D721Med (cell line): Measurements from ENCODE around the gene TIMM17B.

ENCODE experiments used
- DNase-seq: peaks from one replicate; pipeline ENCODE4 v3.0.0; 2011; ENCODE audit warnings: low spot score; ENCODE audit not compliant: insufficient read length
- FAIRE-seq: peaks from 2 replicates; lab custom pipeline; 2011; peaks lifted over from hg19 to GRCh38; lab: Jason Lieb, UNC
- CTCF ChIP-seq: IDR thresholded peaks from 2 replicates; pipeline ENCODE4 v1.5.1; 2012; ENCODE audit warnings: mild to moderate bottlenecking, control low read depth; ENCODE audit not compliant: insufficient read depth; ENCODE audit errors: missing control alignments

TIMM17B gene

GRCh38 chrX:48937054-48937907, 39.7 kb upstream of the TIMM17B start:
- TF ChIP-seq CTCF: no peak
- FAIRE-seq: peak; percentile 46

DNA sequence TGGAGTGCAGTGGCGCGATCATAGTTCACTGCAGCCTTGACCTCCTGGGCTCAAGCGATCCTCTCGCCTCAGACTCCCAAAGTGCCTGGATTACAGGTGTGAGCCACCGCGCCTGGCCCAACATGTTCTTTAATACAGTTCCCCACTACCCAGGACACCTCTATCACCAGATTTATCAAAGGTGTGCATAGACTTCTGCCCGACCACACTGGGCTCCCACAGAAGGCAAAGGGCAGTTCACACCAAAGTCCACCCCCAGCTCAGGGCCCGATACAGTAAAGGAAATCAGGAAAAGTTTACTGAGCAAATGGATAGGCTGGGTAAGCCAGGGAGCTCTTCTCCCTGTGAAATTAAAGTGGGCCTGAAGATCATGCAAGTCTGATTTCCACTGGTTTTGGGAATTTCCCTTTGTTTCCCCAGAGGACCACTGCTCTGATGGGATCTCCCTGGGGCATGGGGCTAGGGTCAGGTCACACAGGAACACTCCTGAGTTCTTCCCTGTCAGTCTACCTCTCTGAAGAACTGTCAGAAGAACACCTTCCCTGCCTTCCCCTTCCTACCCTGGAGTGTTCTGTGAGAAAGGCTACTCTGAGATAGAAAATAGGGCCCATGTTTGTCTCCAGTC, 39.0 kb upstream of the TIMM17B start:
- FAIRE-seq: no peak
- DNase-seq: no peak
- no peak for TF ChIP-seq CTCF

More at GRCh38 chrX:48937054-48937907, 39.7 kb upstream of the TIMM17B start:
- DNase-seq: no peak

GRCh38 chrX:48935301-48935670, 37.7 kb upstream of the TIMM17B start:
- DNase-seq (no peak), FAIRE-seq (no peak)
- no peak for TF ChIP-seq CTCF

- TF ChIP-seq CTCF: no peak
- DNase-seq (no peak), FAIRE-seq (no peak)
Measured at GRCh38 chrX:48934581-48935300, 37.2 kb upstream of the TIMM17B start.

DNA sequence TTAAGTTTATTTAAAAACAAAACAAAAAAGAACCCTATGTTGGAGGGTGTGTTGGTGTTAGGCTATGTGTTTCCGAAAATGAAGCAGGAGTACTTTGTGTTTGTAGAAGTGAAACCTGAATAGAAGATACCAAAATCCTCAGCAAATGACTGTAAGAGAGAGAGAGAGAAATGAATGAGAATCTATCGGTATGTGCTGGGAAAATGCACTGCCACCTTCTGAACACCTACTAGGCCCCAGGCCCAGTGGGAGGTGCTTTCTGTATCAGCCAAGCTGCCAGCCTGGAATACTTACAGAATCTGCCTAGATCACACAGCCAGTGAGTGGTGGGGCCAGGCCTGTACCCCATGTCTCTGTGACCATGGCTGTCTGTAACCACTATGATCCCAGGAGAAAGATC, 36.2 kb upstream of the TIMM17B start:
- DNase-seq (no peak), FAIRE-seq (no peak)
- no peak for TF ChIP-seq CTCF

- no peak for TF ChIP-seq CTCF
- FAIRE-seq: no peak
- no peak for DNase-seq
Measured at GRCh38 chrX:48927736-48928382, 30.3 kb upstream of the TIMM17B start.
